Measurements from ENCODE around the gene TXLNB.

Gene TXLNB

GRCh38 chr6:139334806-139335446 lies 43.1 kb upstream of the TXLNB start:
- TF ChIP-seq, protein P1, sequence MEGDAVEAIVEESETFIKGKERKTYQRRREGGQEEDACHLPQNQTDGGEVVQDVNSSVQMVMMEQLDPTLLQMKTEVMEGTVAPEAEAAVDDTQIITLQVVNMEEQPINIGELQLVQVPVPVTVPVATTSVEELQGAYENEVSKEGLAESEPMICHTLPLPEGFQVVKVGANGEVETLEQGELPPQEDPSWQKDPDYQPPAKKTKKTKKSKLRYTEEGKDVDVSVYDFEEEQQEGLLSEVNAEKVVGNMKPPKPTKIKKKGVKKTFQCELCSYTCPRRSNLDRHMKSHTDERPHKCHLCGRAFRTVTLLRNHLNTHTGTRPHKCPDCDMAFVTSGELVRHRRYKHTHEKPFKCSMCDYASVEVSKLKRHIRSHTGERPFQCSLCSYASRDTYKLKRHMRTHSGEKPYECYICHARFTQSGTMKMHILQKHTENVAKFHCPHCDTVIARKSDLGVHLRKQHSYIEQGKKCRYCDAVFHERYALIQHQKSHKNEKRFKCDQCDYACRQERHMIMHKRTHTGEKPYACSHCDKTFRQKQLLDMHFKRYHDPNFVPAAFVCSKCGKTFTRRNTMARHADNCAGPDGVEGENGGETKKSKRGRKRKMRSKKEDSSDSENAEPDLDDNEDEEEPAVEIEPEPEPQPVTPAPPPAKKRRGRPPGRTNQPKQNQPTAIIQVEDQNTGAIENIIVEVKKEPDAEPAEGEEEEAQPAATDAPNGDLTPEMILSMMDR (IDR thresholded peaks at IDR 0.05; ENCODE audit: low read depth, low read length): no peak
- peak; percentile 75 for DNase-seq (ENCODE audit: extremely low read depth, low read depth)

DNA sequence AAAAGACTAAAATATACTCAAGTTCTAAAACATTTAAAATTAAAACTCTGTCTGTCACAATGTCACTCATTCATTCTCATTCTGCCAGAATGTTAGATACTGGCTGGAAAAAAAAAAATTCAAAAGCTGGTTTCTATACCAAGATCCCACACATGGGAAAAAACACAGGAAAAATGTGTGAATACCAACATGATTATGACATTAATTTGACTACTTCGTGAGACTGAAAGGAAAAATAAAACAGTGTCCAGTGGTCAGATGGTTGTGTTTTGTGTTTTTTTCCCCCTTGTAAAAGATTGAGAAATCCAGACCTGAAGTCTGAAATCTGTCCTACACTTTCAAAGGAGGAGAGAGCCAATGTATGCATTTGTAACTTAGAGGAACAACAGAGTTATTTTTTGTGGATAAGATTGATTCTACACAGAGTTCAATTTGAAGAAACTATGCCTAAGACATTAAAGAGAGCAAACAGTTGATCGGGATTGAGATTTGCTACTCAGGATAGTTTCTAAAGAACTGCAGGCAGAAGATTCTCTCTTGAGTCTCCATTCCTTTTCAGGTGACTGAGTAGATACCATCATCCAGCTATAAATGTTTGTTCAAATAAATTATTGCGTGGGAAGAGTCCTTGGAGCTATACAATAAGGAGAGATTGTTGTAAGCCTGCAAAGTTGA lies 39.2 kb upstream of the TXLNB start:
- TF ChIP-seq, protein P1 (IDR thresholded peaks at IDR 0.05; ENCODE audit: low read depth, low read length): no peak
- DNase-seq (ENCODE audit: extremely low read depth, low read depth): no peak

GRCh38 chr6:139330306-139330705 lies 38.5 kb upstream of the TXLNB start:
- no peak for DNase-seq (ENCODE audit: extremely low read depth, low read depth)
- TF ChIP-seq, protein P1 (IDR thresholded peaks at IDR 0.05; ENCODE audit: low read depth, low read length): no peak

GRCh38 chr6:139329224-139329623 lies 37.4 kb upstream of the TXLNB start:
- TF ChIP-seq, protein P1 (IDR thresholded peaks at IDR 0.05; ENCODE audit: low read depth, low read length): no peak
- no peak for DNase-seq (ENCODE audit: extremely low read depth, low read depth)

GRCh38 chr6:139327038-139327437 lies 35.2 kb upstream of the TXLNB start:
- TF ChIP-seq, protein P1 (IDR thresholded peaks at IDR 0.05; ENCODE audit: low read depth, low read length): no peak
- DNase-seq (ENCODE audit: extremely low read depth, low read depth): no peak

DNA sequence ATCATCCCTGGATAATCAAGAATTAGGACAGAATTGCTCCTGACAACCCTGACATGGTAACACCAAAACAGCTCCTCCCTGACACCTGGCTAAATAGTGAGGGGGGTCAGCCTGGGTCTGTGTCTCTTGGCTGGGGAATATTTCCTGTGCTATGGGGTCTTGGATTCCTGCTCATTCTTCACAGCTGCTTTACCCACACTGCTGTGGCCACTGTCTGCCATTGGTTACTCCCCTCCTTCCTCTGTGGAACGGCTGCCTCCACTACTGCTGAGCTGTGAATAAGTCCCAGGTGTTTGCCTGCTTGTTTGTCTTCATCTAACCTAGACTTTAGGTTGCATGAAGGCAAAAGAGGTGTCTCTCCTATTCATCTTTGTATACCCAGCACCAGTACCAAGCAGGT lies 33.9 kb upstream of the TXLNB start:
- TF ChIP-seq, protein P1 (IDR thresholded peaks at IDR 0.05; ENCODE audit: low read depth, low read length): no peak
- no peak for DNase-seq (ENCODE audit: extremely low read depth, low read depth)

- TF ChIP-seq, protein P1 (IDR thresholded peaks at IDR 0.05; ENCODE audit: low read depth, low read length): no peak
- DNase-seq (ENCODE audit: extremely low read depth, low read depth): no peak
Observed at GRCh38 chr6:139325125-139325524, 33.3 kb upstream of the TXLNB start.
